Measurements from ENCODE around the gene AKAP8L. TPM values are rescaled to one million over a fixed set of nuclear protein-coding genes. Genes with fewer than 3 reads are reported as not detected.

AKAP8L gene
- total RNA-seq, 2 donors from 2014 or later, result 52.6 to 65.7 TPM

- no peak for DNase-seq (ENCODE audit: low spot score)
- intact Hi-C loops (cut with DNase I), result loop anchor here in 1 of 2 donors (5.0 kb wide), 2 partner anchors 60 to 175 kb away; partner anchors contain the start of gene AKAP8
Observed at GRCh38 chr19:15437355-15438123, 18.8 kb upstream of the AKAP8L start.

- intact Hi-C loops (cut with DNase I), result loop anchor here in 1 of 2 donors (5.0 kb wide), 2 partner anchors 59 to 174 kb away; partner anchors contain the start of gene AKAP8
- DNase-seq (ENCODE audit: low spot score), result no peak
Observed at GRCh38 chr19:15436826-15437110, 18.0 kb upstream of the AKAP8L start.

GRCh38 chr19:15436012-15436825, 17.4 kb upstream of the AKAP8L start:
- no peak for DNase-seq (ENCODE audit: low spot score)
- intact Hi-C loops (cut with DNase I), result loop anchor here in 1 of 2 donors (5.0 kb wide), 2 partner anchors 59 to 174 kb away; partner anchors contain the start of gene AKAP8

GRCh38 chr19:15433519-15434069, 14.8 kb upstream of the AKAP8L start:
- intact Hi-C loops (cut with DNase I), result no loop called here
- DNase-seq (ENCODE audit: low spot score), result no peak

GRCh38 chr19:15432629-15433518, 14.1 kb upstream of the AKAP8L start:
- peak; percentile 97 for DNase-seq (ENCODE audit: low spot score)
- intact Hi-C loops (cut with DNase I), result no loop called here

- intact Hi-C loops (cut with DNase I), result no loop called here
- DNase-seq (ENCODE audit: low spot score), result no peak
Observed at GRCh38 chr19:15432018-15432494, 13.3 kb upstream of the AKAP8L start.

GRCh38 chr19:15431396-15432017, 12.7 kb upstream of the AKAP8L start:
- no peak for DNase-seq (ENCODE audit: low spot score)
- intact Hi-C loops (cut with DNase I), result no loop called here

- no peak for DNase-seq (ENCODE audit: low spot score)
- intact Hi-C loops (cut with DNase I), result no loop called here
Observed at GRCh38 chr19:15430526-15431120, 11.8 kb upstream of the AKAP8L start.

GRCh38 chr19:15429825-15430467, 11.2 kb upstream of the AKAP8L start:
- no peak for DNase-seq (ENCODE audit: low spot score)
- intact Hi-C loops (cut with DNase I), result no loop called here

- no peak for DNase-seq (ENCODE audit: low spot score)
- intact Hi-C loops (cut with DNase I), result no loop called here
Observed at GRCh38 chr19:15428956-15429824, 10.4 kb upstream of the AKAP8L start.

GRCh38 chr19:15427991-15428471, 9.2 kb upstream of the AKAP8L start:
- intact Hi-C loops (cut with DNase I), result no loop called here
- DNase-seq (ENCODE audit: low spot score), result no peak

GRCh38 chr19:15427350-15427700, 8.5 kb upstream of the AKAP8L start:
- intact Hi-C loops (cut with DNase I), result no loop called here

GRCh38 chr19:15426485-15427349, 7.9 kb upstream of the AKAP8L start:
- intact Hi-C loops (cut with DNase I), result no loop called here
- no peak for DNase-seq (ENCODE audit: low spot score)

More at GRCh38 chr19:15427350-15427700, 8.5 kb upstream of the AKAP8L start:
- no peak for DNase-seq (ENCODE audit: low spot score)

- intact Hi-C loops (cut with DNase I), result no loop called here
- no peak for DNase-seq (ENCODE audit: low spot score)
Observed at GRCh38 chr19:15425321-15425950, 6.6 kb upstream of the AKAP8L start.

GRCh38 chr19:15424692-15425272, 6.0 kb upstream of the AKAP8L start:
- no peak for DNase-seq (ENCODE audit: low spot score)
- intact Hi-C loops (cut with DNase I), result no loop called here
